Astrocyte (in vitro differentiated cells and primary cell): Measurements from ENCODE around the gene CDH23. TPM values are rescaled to one million over a fixed set of nuclear protein-coding genes. Genes with fewer than 3 reads are reported as not detected.

Experiments used
- DNase-seq: peaks from one replicate; pipeline ENCODE4 v3.0.0-alpha.2; 2010; ENCODE audit warnings: low read depth
- FAIRE-seq: peaks from 2 replicates; lab custom pipeline; 2011; peaks lifted over from hg19 to GRCh38; lab: Jason Lieb, UNC
- H2AFZ ChIP-seq: 2 replicates; pipeline ENCODE4 v1.6.0; 2012; ENCODE audit warnings: low read depth, low read length, inconsistent platforms
- H3K27ac ChIP-seq: 2 replicates; pipeline ENCODE4 v1.5.1; 2011; ENCODE audit warnings: low read depth, low read length, inconsistent platforms
- H3K27me3 ChIP-seq: 2 replicates; pipeline ENCODE4 v1.6.0; 2011; ENCODE audit warnings: low read length, inconsistent platforms; ENCODE audit not compliant: insufficient read depth
- H3K36me3 ChIP-seq: 2 replicates; pipeline ENCODE4 v1.5.1; 2011; ENCODE audit warnings: low read length, inconsistent platforms; ENCODE audit not compliant: insufficient read depth
- H3K4me1 ChIP-seq: 2 replicates; pipeline ENCODE4 v1.5.1; 2011; ENCODE audit warnings: low read length, inconsistent platforms; ENCODE audit not compliant: insufficient read depth
- H3K4me2 ChIP-seq: 2 replicates; pipeline ENCODE4 v1.6.0; 2012; ENCODE audit warnings: low read length, inconsistent platforms
- H3K4me3 ChIP-seq: 2 replicates; pipeline ENCODE4 v1.5.1; 2011; ENCODE audit warnings: low read depth, mild to moderate bottlenecking, low read length, inconsistent platforms; ENCODE audit not compliant: insufficient read depth
- H3K79me2 ChIP-seq: 2 replicates; pipeline ENCODE4 v1.6.0; 2012; ENCODE audit warnings: mild to moderate bottlenecking, low read length, inconsistent platforms; ENCODE audit not compliant: insufficient read depth
- H3K9ac ChIP-seq: 2 replicates; pipeline ENCODE4 v1.6.0; 2012; ENCODE audit warnings: mild to moderate bottlenecking, low read length, inconsistent platforms
- H3K9me3 ChIP-seq: 2 replicates; pipeline ENCODE4 v1.5.1; 2012; ENCODE audit warnings: low read depth, mild to moderate bottlenecking, low read length, inconsistent platforms; ENCODE audit not compliant: insufficient read depth
- H4K20me1 ChIP-seq: 2 replicates; pipeline ENCODE4 v1.6.0; 2012; ENCODE audit warnings: low read length, inconsistent platforms; ENCODE audit not compliant: insufficient read depth
- H3K27ac Mint-ChIP-seq: one replicate; pipeline ENCODE4 v1.8.0; 2021; ENCODE audit warnings: mild to moderate bottlenecking, mixed read lengths; ENCODE audit not compliant: unreplicated experiment
- H3K27me3 Mint-ChIP-seq: one replicate; pipeline ENCODE4 v1.8.0; 2021; ENCODE audit warnings: low read depth, mixed read lengths; ENCODE audit not compliant: unreplicated experiment
- H3K36me3 Mint-ChIP-seq: one replicate; pipeline ENCODE4 v1.8.0; 2021; ENCODE audit warnings: low read depth, mixed read lengths; ENCODE audit not compliant: unreplicated experiment
- H3K4me1 Mint-ChIP-seq: one replicate; pipeline ENCODE4 v1.8.0; 2021; ENCODE audit warnings: low read depth, mixed read lengths; ENCODE audit not compliant: unreplicated experiment
- H3K4me3 Mint-ChIP-seq: one replicate; pipeline ENCODE4 v1.8.0; 2021; ENCODE audit warnings: mild to moderate bottlenecking, moderate library complexity, mixed read lengths; ENCODE audit not compliant: unreplicated experiment
- H3K9me3 Mint-ChIP-seq: one replicate; pipeline ENCODE4 v1.8.0; 2021; ENCODE audit warnings: mild to moderate bottlenecking, mixed read lengths; ENCODE audit not compliant: unreplicated experiment
- CTCF ChIP-seq: IDR thresholded peaks from 2 replicates; pipeline ENCODE4 v1.5.1; 2011; ENCODE audit warnings: low read depth, mild to moderate bottlenecking, inconsistent platforms, low read length, moderate library complexity; ENCODE audit not compliant: insufficient read depth
- EZH2 ChIP-seq: IDR thresholded peaks from 2 replicates; pipeline ENCODE4 v1.6.1; 2012; ENCODE audit warnings: mild to moderate bottlenecking, low read length, inconsistent platforms; ENCODE audit not compliant: insufficient read depth
- total RNA-seq: library from RNA; stranded (reverse); gene quantifications from 2 replicates; pipeline ENCODE4 v1.2.1, GENCODE V29; 2021

The CDH23 gene
- total RNA-seq, 1 donor from 2014 or later = not detected

GRCh38 chr10:71558991-71559390 is 162.3 kb downstream of the CDH23 start:
- DNase-seq = no peak
- peaks cover 60% of the 10 kb centered on the region for H3K27me3 Mint-ChIP-seq
- no peaks in the 10 kb centered on the region for H3K36me3 Mint-ChIP-seq

GRCh38 chr10:71561003-71561574 is 164.4 kb downstream of the CDH23 start:
- Mint-ChIP-seq H3K36me3 (no peaks in the 10 kb centered on the region), H3K9me3 (no peaks in the 10 kb centered on the region), H3K27me3 (peaks cover 64% of the 10 kb centered on the region), H3K27ac (no peak overlapping the region), H3K4me3 (no peak overlapping the region), H3K4me1 (peaks cover 4% of the 10 kb centered on the region)
- Histone ChIP-seq H3K4me1 (no peaks in the 10 kb centered on the region), H4K20me1 (no peaks in the 10 kb centered on the region), H3K27me3 (peaks cover 35% of the 10 kb centered on the region), H2AFZ (no peak overlapping the region), H3K36me3 (no peaks in the 10 kb centered on the region), H3K27ac (no peak overlapping the region), H3K79me2 (no peaks in the 10 kb centered on the region), H3K4me3 (no peak overlapping the region), H3K4me2 (no peak overlapping the region), H3K9ac (no peak overlapping the region), H3K9me3 (no peaks in the 10 kb centered on the region)
- no peak for FAIRE-seq
- DNase-seq = no peak
- TF ChIP-seq CTCF (no peak), EZH2 (no peak)

More at GRCh38 chr10:71558991-71559390, 162.3 kb downstream of the CDH23 start:
- H3K4me2 ChIP-seq = no peak overlapping the region
- no peaks in the 10 kb centered on the region for H4K20me1 ChIP-seq
- H2AFZ ChIP-seq = no peak overlapping the region
- H3K4me1 ChIP-seq = no peaks in the 10 kb centered on the region
- no peaks in the 10 kb centered on the region for H3K36me3 ChIP-seq
- no peaks in the 10 kb centered on the region for H3K9me3 ChIP-seq
- H3K79me2 ChIP-seq = no peaks in the 10 kb centered on the region
- Mint-ChIP-seq H3K4me3 (no peak overlapping the region), H3K9me3 (no peaks in the 10 kb centered on the region), H3K4me1 (peaks cover 4% of the 10 kb centered on the region), H3K27ac (no peak overlapping the region)
- FAIRE-seq = no peak
- no peak overlapping the region for H3K27ac ChIP-seq
- peaks cover 35% of the 10 kb centered on the region for H3K27me3 ChIP-seq
- H3K4me3 ChIP-seq = no peak overlapping the region
- H3K9ac ChIP-seq = no peak overlapping the region
- TF ChIP-seq EZH2 (no peak), CTCF (no peak)

- no peak for TF ChIP-seq EZH2
- TF ChIP-seq CTCF = no peak
- Mint-ChIP-seq H3K36me3 (no peaks in the 10 kb centered on the region), H3K4me3 (no peak overlapping the region), H3K27me3 (peaks cover 73% of the 10 kb centered on the region), H3K9me3 (no peaks in the 10 kb centered on the region), H3K27ac (no peak overlapping the region), H3K4me1 (peaks cover 4% of the 10 kb centered on the region)
- H3K9ac ChIP-seq = no peak overlapping the region
- peaks cover 34% of the 10 kb centered on the region for H3K27me3 ChIP-seq
- H3K4me3 ChIP-seq = no peak overlapping the region
- no peak overlapping the region for H3K27ac ChIP-seq
- no peaks in the 10 kb centered on the region for H4K20me1 ChIP-seq
- H3K4me2 ChIP-seq = no peak overlapping the region
- no peaks in the 10 kb centered on the region for H3K9me3 ChIP-seq
- FAIRE-seq (no peak), DNase-seq (no peak)
- H3K4me1 ChIP-seq = no peaks in the 10 kb centered on the region
- no peaks in the 10 kb centered on the region for H3K79me2 ChIP-seq
- no peaks in the 10 kb centered on the region for H3K36me3 ChIP-seq
- no peak overlapping the region for H2AFZ ChIP-seq
These were observed 165.5 kb downstream of the CDH23 start for GRCh38 chr10:71562181-71562580.
